ENCODE measurements around the gene P2RY2.

DNA sequence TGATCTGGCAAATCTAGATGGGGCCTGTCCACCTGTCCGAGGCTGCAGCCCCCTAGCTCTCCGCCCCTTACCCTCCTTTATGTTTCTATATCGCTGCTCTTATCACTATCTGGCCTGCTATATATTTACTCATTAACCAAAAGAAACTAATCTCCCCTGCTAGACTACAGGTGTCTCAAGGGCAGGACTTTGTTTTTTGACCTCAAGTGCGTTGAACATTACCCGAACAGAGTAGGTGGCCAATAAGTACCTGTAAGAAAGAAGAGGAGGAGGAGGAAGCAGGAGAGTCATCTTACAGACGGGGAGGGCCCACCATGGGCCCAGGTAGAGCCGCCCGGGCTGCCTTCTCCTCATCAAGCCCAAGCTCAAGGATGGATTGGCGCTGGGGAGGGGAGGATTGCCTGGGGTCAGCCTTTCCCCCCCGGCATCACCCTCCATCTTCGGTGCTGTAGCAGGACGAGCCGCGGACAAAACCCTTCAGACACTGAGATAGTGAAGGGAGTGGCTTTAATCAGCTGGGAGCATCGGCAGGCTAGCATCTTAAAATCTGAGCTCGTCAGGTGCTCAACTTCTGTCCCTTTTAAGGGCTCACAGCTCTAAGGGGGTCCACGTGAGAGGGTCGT is 52.9 kb downstream of the P2RY2 start:
- TF ChIP-seq, protein P1, sequence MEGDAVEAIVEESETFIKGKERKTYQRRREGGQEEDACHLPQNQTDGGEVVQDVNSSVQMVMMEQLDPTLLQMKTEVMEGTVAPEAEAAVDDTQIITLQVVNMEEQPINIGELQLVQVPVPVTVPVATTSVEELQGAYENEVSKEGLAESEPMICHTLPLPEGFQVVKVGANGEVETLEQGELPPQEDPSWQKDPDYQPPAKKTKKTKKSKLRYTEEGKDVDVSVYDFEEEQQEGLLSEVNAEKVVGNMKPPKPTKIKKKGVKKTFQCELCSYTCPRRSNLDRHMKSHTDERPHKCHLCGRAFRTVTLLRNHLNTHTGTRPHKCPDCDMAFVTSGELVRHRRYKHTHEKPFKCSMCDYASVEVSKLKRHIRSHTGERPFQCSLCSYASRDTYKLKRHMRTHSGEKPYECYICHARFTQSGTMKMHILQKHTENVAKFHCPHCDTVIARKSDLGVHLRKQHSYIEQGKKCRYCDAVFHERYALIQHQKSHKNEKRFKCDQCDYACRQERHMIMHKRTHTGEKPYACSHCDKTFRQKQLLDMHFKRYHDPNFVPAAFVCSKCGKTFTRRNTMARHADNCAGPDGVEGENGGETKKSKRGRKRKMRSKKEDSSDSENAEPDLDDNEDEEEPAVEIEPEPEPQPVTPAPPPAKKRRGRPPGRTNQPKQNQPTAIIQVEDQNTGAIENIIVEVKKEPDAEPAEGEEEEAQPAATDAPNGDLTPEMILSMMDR (conservative IDR thresholded peaks at IDR 0.05 in 1 of 2, IDR thresholded peaks at IDR 0.05 in 1 of 2; ENCODE audit: extremely low read depth in 1 of 2, insufficient read depth in 1 of 2, low read depth in 1 of 2, low read length in 2 of 2) = no peak
- no peak for TF ChIP-seq EZH2 (IDR thresholded peaks at IDR 0.05; ENCODE audit: borderline replicate concordance, low read length)
